ENCODE results near the gene TRH.

The TRH gene

GRCh38 chr3:129937717-129938116, 36.8 kb upstream of the TRH start:
- H3K4me3 ChIP-seq (ENCODE audit: control insufficient read depth, low read depth, low read length), result no peak overlapping the region
- DNase-seq (ENCODE audit: low read depth), result no peak
- no peak for TF ChIP-seq CTCF (conservative IDR thresholded peaks at IDR 0.05; ENCODE audit: control insufficient read depth, insufficient read depth, low read depth, low read length)

GRCh38 chr3:129938140-129938930, 36.2 kb upstream of the TRH start:
- no peak for DNase-seq (ENCODE audit: low read depth)
- TF ChIP-seq CTCF (conservative IDR thresholded peaks at IDR 0.05; ENCODE audit: control insufficient read depth, insufficient read depth, low read depth, low read length), result no peak

GRCh38 chr3:129940086-129940485, 34.4 kb upstream of the TRH start:
- no peak for TF ChIP-seq CTCF (conservative IDR thresholded peaks at IDR 0.05; ENCODE audit: control insufficient read depth, insufficient read depth, low read depth, low read length)
- peak; percentile 24 for DNase-seq (ENCODE audit: low read depth)
- H3K4me3 ChIP-seq (ENCODE audit: control insufficient read depth, low read depth, low read length), result no peak overlapping the region

More at GRCh38 chr3:129938140-129938930, 36.2 kb upstream of the TRH start:
- no peak overlapping the region for H3K4me3 ChIP-seq (ENCODE audit: control insufficient read depth, low read depth, low read length)

GRCh38 chr3:129942296-129942695, 32.2 kb upstream of the TRH start:
- H3K4me3 ChIP-seq (ENCODE audit: control insufficient read depth, low read depth, low read length), result no peak overlapping the region
- peak; percentile 58 for DNase-seq (ENCODE audit: low read depth)
- TF ChIP-seq CTCF (conservative IDR thresholded peaks at IDR 0.05; ENCODE audit: control insufficient read depth, insufficient read depth, low read depth, low read length), result peak; percentile 72

GRCh38 chr3:129943020-129943419, 31.5 kb upstream of the TRH start:
- no peak overlapping the region for H3K4me3 ChIP-seq (ENCODE audit: control insufficient read depth, low read depth, low read length)
- DNase-seq (ENCODE audit: low read depth), result no peak
- no peak for TF ChIP-seq CTCF (conservative IDR thresholded peaks at IDR 0.05; ENCODE audit: control insufficient read depth, insufficient read depth, low read depth, low read length)

GRCh38 chr3:129944709-129945108, 29.8 kb upstream of the TRH start:
- H3K4me3 ChIP-seq (ENCODE audit: control insufficient read depth, low read depth, low read length), result no peak overlapping the region
- TF ChIP-seq CTCF (conservative IDR thresholded peaks at IDR 0.05; ENCODE audit: control insufficient read depth, insufficient read depth, low read depth, low read length), result no peak
- no peak for DNase-seq (ENCODE audit: low read depth)

Data from fibroblast of mammary gland (primary cell).